Measurements from ENCODE around the gene TAF6L. TPM values are rescaled to one million over a fixed set of nuclear protein-coding genes. Genes with fewer than 3 reads are reported as not detected.

The TAF6L gene
- total and polyA plus RNA-seq, 2 donors (not counting 3 experiments of a cell fraction or from before 2014, with no cell fraction given) = 28.9 to 33.3 TPM

- H3K9ac ChIP-seq (replicated peaks; ENCODE audit: extremely low read depth, insufficient read depth, low read length) = no peak overlapping the region
- H3K79me2 ChIP-seq (ENCODE audit: control insufficient read depth, insufficient read depth, low read length) = no peaks in the 10 kb centered on the region
- no peaks in the 10 kb centered on the region for H3K9me1 ChIP-seq (replicated peaks; ENCODE audit: control insufficient read depth, extremely low read depth, insufficient read depth, low read length)
- DNase-seq (ENCODE audit: low read depth, low spot score) (no peak), FAIRE-seq (no peak)
- no peak overlapping the region for H2AFZ ChIP-seq (ENCODE audit: low read depth, low read length)
- H3K4me2 ChIP-seq (ENCODE audit: insufficient read depth, low read length) = no peak overlapping the region
- H3K9me3 ChIP-seq (replicated peaks; ENCODE audit: control insufficient read depth, insufficient read depth, low read length) = no peaks in the 10 kb centered on the region
- CTCF ChIA-PET = interaction anchor here (1.2 to 1.3 kb wide), 3 partner anchors 11 to 25 kb away, joined by 3 to 5 read pairs (median 3); no protein-coding TSS in a partner anchor
- intact Hi-C loops (cut with micrococcal nuclease) = no loop called here
- H3K27ac ChIP-seq (ENCODE audit: insufficient read depth, low read depth, low read length) = no peak overlapping the region
- POLR2A ChIA-PET = no interaction called here
- no peaks in the 10 kb centered on the region for H4K20me1 ChIP-seq (replicated peaks; ENCODE audit: control insufficient read depth, extremely low read depth, insufficient read depth, low read length)
- dilution Hi-C loops (cut with MboI; ENCODE audit: extremely low pct_ligation_motif_present, low sequenced_read_pairs) = no loop called here
- no peak for TF ChIP-seq CTCF (IDR thresholded peaks at IDR 0.05; ENCODE audit: extremely low read depth in 1 of 2, insufficient read depth in 1 of 2, low read depth in 1 of 2, low read length in 2 of 2)
- no peak for TF ChIP-seq MAX (IDR thresholded peaks at IDR 0.05; ENCODE audit: insufficient read depth, insufficient read length)
- no peak for TF ChIP-seq FOS (IDR thresholded peaks at IDR 0.05; ENCODE audit: borderline replicate concordance, insufficient read depth, low read length)
- TF ChIP-seq EZH2 (IDR thresholded peaks at IDR 0.05; ENCODE audit: borderline replicate concordance, low read depth, low read length, severe bottlenecking) = no peak
- no peak for TF ChIP-seq JUN (IDR thresholded peaks at IDR 0.05; ENCODE audit: borderline replicate concordance, insufficient read depth, insufficient read length, low read depth)
- TF ChIP-seq GATA2 (IDR thresholded peaks at IDR 0.05; ENCODE audit: insufficient read depth, insufficient read length, low read depth, low read length) = no peak
- no peak for TF ChIP-seq POLR2AphosphoS5 (IDR thresholded peaks at IDR 0.05; ENCODE audit: insufficient read depth, low read depth, low read length)
- TF ChIP-seq MYC (IDR thresholded peaks at IDR 0.05; ENCODE audit: low read depth, low read length) = no peak
- TF ChIP-seq POLR2A (IDR thresholded peaks at IDR 0.05; ENCODE audit: low read depth, low read length) = no peak
- BruUV-seq (replicated peaks) = no TSS peak
- H3K27me3 ChIP-seq (ENCODE audit: control insufficient read depth in 2 of 2, insufficient read depth in 2 of 2, low read length in 2 of 2) = no peaks in the 10 kb centered on the region
- no peak overlapping the region for H3K4me3 ChIP-seq (replicated peaks in 1 of 3; ENCODE audit: insufficient read depth in 1 of 3, low read depth in 1 of 3, low read length in 3 of 3)
- peaks cover under 1 to 6% of the 10 kb centered on the region in 2 experiments for H3K36me3 ChIP-seq (ENCODE audit: control insufficient read depth in 2 of 2, extremely low read depth in 1 of 2, insufficient read depth in 2 of 2, low read length in 2 of 2)
- peaks cover 7% of the 10 kb centered on the region for H3K4me1 ChIP-seq (ENCODE audit: control insufficient read depth, extremely low read depth, insufficient read depth, low read length)
Observed at GRCh38 chr11:62811659-62812058, 40.5 kb downstream of the TAF6L start.
